ENCODE measurements around the gene P2RY2. TPM values are rescaled to one million over a fixed set of nuclear protein-coding genes. Genes with fewer than 3 reads are reported as not detected.

P2RY2 gene
- total RNA-seq, 1 donor from 2014 or later, result 4.2 TPM

DNA sequence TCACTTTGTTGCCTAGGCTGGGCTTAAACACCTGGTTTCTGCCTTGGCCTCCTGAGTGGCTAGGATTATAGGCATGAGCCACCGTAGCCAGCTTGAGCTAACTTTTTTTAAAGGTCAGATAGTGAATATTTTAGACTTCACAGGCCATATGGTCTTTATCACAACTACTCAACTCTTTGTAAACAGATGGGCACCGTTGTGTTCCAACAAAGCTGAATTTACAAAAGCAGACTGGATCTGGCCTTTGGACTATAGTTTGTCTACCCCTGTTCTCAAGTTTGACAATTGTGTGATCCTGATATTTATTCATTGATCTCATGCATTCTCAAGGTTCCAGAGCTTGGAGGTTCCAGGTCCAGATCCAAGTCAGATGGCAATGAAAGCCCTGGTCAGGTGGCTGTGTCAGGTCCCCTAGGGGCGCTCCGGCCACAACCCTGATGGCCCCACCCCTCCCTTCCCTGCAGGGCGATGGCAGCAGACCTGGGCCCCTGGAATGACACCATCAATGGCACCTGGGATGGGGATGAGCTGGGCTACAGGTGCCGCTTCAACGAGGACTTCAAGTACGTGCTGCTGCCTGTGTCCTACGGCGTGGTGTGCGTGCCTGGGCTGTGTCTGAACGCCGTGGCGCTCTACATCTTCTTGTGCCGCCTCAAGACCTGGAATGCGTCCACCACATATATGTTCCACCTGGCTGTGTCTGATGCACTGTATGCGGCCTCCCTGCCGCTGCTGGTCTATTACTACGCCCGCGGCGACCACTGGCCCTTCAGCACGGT lies 15.8 kb downstream of the P2RY2 start:
- TF ChIP-seq, protein P1, sequence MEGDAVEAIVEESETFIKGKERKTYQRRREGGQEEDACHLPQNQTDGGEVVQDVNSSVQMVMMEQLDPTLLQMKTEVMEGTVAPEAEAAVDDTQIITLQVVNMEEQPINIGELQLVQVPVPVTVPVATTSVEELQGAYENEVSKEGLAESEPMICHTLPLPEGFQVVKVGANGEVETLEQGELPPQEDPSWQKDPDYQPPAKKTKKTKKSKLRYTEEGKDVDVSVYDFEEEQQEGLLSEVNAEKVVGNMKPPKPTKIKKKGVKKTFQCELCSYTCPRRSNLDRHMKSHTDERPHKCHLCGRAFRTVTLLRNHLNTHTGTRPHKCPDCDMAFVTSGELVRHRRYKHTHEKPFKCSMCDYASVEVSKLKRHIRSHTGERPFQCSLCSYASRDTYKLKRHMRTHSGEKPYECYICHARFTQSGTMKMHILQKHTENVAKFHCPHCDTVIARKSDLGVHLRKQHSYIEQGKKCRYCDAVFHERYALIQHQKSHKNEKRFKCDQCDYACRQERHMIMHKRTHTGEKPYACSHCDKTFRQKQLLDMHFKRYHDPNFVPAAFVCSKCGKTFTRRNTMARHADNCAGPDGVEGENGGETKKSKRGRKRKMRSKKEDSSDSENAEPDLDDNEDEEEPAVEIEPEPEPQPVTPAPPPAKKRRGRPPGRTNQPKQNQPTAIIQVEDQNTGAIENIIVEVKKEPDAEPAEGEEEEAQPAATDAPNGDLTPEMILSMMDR (IDR thresholded peaks at IDR 0.05; ENCODE audit: insufficient read depth, low read length, poor library complexity, severe bottlenecking), result no peak
- no peak for DNase-seq (ENCODE audit: low read depth)
- H3K27me3 ChIP-seq (ENCODE audit: control insufficient read depth, insufficient read depth, low read length), result no peaks in the 10 kb centered on the region
- no peaks in the 10 kb centered on the region for H3K36me3 ChIP-seq (ENCODE audit: control insufficient read depth, insufficient read depth, low read length)
- H3K4me3 ChIP-seq (ENCODE audit: low read depth, low read length), result no peak overlapping the region

DNA sequence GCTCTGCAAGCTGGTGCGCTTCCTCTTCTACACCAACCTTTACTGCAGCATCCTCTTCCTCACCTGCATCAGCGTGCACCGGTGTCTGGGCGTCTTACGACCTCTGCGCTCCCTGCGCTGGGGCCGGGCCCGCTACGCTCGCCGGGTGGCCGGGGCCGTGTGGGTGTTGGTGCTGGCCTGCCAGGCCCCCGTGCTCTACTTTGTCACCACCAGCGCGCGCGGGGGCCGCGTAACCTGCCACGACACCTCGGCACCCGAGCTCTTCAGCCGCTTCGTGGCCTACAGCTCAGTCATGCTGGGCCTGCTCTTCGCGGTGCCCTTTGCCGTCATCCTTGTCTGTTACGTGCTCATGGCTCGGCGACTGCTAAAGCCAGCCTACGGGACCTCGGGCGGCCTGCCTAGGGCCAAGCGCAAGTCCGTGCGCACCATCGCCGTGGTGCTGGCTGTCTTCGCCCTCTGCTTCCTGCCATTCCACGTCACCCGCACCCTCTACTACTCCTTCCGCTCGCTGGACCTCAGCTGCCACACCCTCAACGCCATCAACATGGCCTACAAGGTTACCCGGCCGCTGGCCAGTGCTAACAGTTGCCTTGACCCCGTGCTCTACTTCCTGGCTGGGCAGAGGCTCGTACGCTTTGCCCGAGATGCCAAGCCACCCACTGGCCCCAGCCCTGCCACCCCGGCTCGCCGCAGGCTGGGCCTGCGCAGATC lies 16.5 kb downstream of the P2RY2 start:
- Histone ChIP-seq H3K36me3 (ENCODE audit: control insufficient read depth, insufficient read depth, low read length) (no peaks in the 10 kb centered on the region), H3K4me3 (ENCODE audit: low read depth, low read length) (no peak overlapping the region), H3K27me3 (ENCODE audit: control insufficient read depth, insufficient read depth, low read length) (no peaks in the 10 kb centered on the region)
- DNase-seq (ENCODE audit: low read depth), result no peak
- TF ChIP-seq, protein P1 (IDR thresholded peaks at IDR 0.05; ENCODE audit: insufficient read depth, low read length, poor library complexity, severe bottlenecking), result no peak

DNA sequence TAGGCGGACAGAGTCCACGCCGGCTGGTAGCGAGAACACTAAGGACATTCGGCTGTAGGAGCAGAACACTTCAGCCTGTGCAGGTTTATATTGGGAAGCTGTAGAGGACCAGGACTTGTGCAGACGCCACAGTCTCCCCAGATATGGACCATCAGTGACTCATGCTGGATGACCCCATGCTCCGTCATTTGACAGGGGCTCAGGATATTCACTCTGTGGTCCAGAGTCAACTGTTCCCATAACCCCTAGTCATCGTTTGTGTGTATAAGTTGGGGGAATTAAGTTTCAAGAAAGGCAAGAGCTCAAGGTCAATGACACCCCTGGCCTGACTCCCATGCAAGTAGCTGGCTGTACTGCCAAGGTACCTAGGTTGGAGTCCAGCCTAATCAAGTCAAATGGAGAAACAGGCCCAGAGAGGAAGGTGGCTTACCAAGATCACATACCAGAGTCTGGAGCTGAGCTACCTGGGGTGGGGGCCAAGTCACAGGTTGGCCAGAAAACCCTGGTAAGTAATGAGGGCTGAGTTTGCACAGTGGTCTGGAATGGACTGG lies 17.2 kb downstream of the P2RY2 start:
- no peak for DNase-seq (ENCODE audit: low read depth)
- TF ChIP-seq, protein P1 (IDR thresholded peaks at IDR 0.05; ENCODE audit: insufficient read depth, low read length, poor library complexity, severe bottlenecking), result no peak
- Histone ChIP-seq H3K36me3 (ENCODE audit: control insufficient read depth, insufficient read depth, low read length) (no peaks in the 10 kb centered on the region), H3K4me3 (ENCODE audit: low read depth, low read length) (no peak overlapping the region), H3K27me3 (ENCODE audit: control insufficient read depth, insufficient read depth, low read length) (no peaks in the 10 kb centered on the region)

DNA sequence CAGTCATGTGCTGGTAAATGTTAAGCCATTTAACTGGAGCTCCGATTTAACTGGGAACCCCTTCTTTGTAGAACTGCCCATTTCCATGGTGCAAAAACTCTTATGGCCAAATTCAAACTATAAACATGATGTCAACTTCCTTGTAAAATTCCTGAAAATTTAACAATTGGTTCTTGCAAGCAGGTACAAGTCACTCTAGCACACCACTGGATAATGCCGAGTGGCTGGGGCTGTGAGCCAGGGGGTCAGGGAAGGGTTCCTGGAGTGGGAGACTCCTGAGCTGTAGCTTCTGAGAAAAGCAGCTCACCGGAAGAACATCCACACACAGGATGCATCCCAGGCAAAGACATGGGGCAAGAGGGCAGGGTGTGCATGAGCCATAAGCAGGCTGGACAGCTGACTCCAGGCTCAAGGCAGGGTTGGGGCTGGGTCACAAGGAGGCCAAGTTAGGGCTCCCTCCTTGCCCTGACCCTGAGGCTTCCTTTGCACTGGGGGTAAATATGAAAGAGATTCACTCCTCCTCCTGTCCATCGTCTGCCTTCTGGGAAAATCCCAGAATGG lies 18.2 kb downstream of the P2RY2 start:
- Histone ChIP-seq H3K4me3 (ENCODE audit: low read depth, low read length) (no peak overlapping the region), H3K27me3 (ENCODE audit: control insufficient read depth, insufficient read depth, low read length) (no peaks in the 10 kb centered on the region), H3K36me3 (ENCODE audit: control insufficient read depth, insufficient read depth, low read length) (no peaks in the 10 kb centered on the region)
- TF ChIP-seq, protein P1 (IDR thresholded peaks at IDR 0.05; ENCODE audit: insufficient read depth, low read length, poor library complexity, severe bottlenecking), result no peak
- no peak for DNase-seq (ENCODE audit: low read depth)

DNA sequence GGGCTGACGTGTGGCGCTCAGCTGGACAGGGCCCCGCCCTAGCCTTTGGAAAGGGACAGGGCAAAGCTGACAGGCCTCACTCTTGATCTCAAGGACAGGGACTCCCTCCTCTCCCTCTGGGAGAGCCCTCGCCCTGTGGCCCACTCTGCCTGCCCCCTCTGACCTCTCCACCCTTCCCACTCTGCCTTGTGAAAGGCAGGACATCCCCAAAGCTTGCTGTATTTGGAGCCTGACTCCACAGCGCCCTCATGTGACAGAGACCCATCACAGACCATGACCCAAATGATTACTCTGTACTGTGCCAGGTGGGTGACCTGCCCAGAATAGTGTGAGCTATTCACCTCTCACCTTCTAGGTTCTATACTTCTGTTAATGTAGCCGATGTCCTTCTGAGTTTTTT lies 18.8 kb downstream of the P2RY2 start:
- Histone ChIP-seq H3K4me3 (ENCODE audit: low read depth, low read length) (no peak overlapping the region), H3K27me3 (ENCODE audit: control insufficient read depth, insufficient read depth, low read length) (no peaks in the 10 kb centered on the region), H3K36me3 (ENCODE audit: control insufficient read depth, insufficient read depth, low read length) (no peaks in the 10 kb centered on the region)
- no peak for DNase-seq (ENCODE audit: low read depth)
- TF ChIP-seq, protein P1 (IDR thresholded peaks at IDR 0.05; ENCODE audit: insufficient read depth, low read length, poor library complexity, severe bottlenecking), result peak; percentile 57

Data from kidney epithelial cell (primary cell).